Endodermal cell (in vitro differentiated cells): ENCODE measurements around the gene SRSF7. TPM values are rescaled to one million over a fixed set of nuclear protein-coding genes. Genes with fewer than 3 reads are reported as not detected.

Experiments
- DNase-seq: peaks from one replicate; pipeline ENCODE4 v3.0.0-alpha.2; 2017
- H3K27ac ChIP-seq: 2 replicates; pipeline ENCODE4 v1.5.1; 2013; ENCODE audit warnings: mild to moderate bottlenecking, low read depth, low read length, moderate library complexity
- H3K27me3 ChIP-seq: 2 replicates; pipeline ENCODE4 v1.6.1; 2013; ENCODE audit warnings: mild to moderate bottlenecking, low read length, moderate library complexity; ENCODE audit not compliant: insufficient read depth, control insufficient read depth, poor library complexity, severe bottlenecking
- H3K36me3 ChIP-seq: 2 replicates; pipeline ENCODE4 v1.7.0; 2013; ENCODE audit warnings: mild to moderate bottlenecking, low read length, moderate library complexity; ENCODE audit not compliant: control insufficient read depth, insufficient read depth
- H3K4me1 ChIP-seq: one replicate; pipeline ENCODE4 v1.7.0; 2013; ENCODE audit warnings: low read length; ENCODE audit not compliant: control insufficient read depth, insufficient read depth
- H3K4me3 ChIP-seq: 2 replicates; pipeline ENCODE4 v1.5.1; 2013; ENCODE audit warnings: mild to moderate bottlenecking, low read length, moderate library complexity
- H3K9ac ChIP-seq: 2 replicates; pipeline ENCODE4 v1.6.1; 2013; ENCODE audit warnings: mild to moderate bottlenecking, low read length, moderate library complexity; ENCODE audit not compliant: poor library complexity, severe bottlenecking; ENCODE audit errors: extremely low read depth
- H3K9me3 ChIP-seq: 2 replicates; pipeline ENCODE4 v1.6.1; 2013; ENCODE audit warnings: mild to moderate bottlenecking, low read length, moderate library complexity; ENCODE audit not compliant: control insufficient read depth
- H3K27ac Mint-ChIP-seq: 2 replicates; pipeline ENCODE4 v1.8.0; 2020; ENCODE audit warnings: mixed read lengths
- H3K27me3 Mint-ChIP-seq: 2 replicates; pipeline ENCODE4 v1.8.0; 2021; ENCODE audit warnings: mild to moderate bottlenecking, mixed read lengths; ENCODE audit not compliant: insufficient read depth
- H3K36me3 Mint-ChIP-seq: 2 replicates; pipeline ENCODE4 v1.8.0; 2020; ENCODE audit warnings: low read depth, mixed read lengths
- H3K4me1 Mint-ChIP-seq: 2 replicates; pipeline ENCODE4 v1.8.0; 2020; ENCODE audit warnings: mixed read lengths
- H3K4me3 Mint-ChIP-seq: 2 replicates; pipeline ENCODE4 v1.8.0; 2020; ENCODE audit warnings: mild to moderate bottlenecking, moderate library complexity, mixed read lengths
- H3K9me3 Mint-ChIP-seq: 2 replicates; pipeline ENCODE4 v1.8.0; 2020; ENCODE audit warnings: mild to moderate bottlenecking, mixed read lengths
- WGBS, 2 experiments: methylation state at CpG; one replicate each; pipeline versions ENCODE4 v1.1.5 to v1.1.7; 2013; ENCODE audit warnings: missing lambda C conversion rate in 2 of 2, mixed read lengths in 1 of 2; ENCODE audit not compliant: insufficient coverage in 1 of 2, insufficient read length in 1 of 2; 5-methylcytosine and 5-hydroxymethylcytosine counted together
- total RNA-seq, 2 donors: library from RNA; stranded (reverse); fragmentation: NEBNext Ultra II Directional in 1 of 2; extraction: Animal tissue kit (Norgen Biotek cat#: 25700) in 1 of 2; gene quantifications; 2 replicates in 1 of 2; 3 replicates in 1 of 2; pipeline ENCODE4 v1.2.1, GENCODE V29; 2021
- TF ChIP-seq, protein P1 (sequence below): fragments of 200-600 bp; sonication (generic); conservative IDR thresholded peaks from 2 replicates; pipeline ENCODE4 v1.5.0; 2021; ENCODE audit warnings: antibody characterized with exemption, mild to moderate bottlenecking

Gene SRSF7
- total RNA-seq, 2 donors from 2014 or later = 306 to 332 TPM

DNA sequence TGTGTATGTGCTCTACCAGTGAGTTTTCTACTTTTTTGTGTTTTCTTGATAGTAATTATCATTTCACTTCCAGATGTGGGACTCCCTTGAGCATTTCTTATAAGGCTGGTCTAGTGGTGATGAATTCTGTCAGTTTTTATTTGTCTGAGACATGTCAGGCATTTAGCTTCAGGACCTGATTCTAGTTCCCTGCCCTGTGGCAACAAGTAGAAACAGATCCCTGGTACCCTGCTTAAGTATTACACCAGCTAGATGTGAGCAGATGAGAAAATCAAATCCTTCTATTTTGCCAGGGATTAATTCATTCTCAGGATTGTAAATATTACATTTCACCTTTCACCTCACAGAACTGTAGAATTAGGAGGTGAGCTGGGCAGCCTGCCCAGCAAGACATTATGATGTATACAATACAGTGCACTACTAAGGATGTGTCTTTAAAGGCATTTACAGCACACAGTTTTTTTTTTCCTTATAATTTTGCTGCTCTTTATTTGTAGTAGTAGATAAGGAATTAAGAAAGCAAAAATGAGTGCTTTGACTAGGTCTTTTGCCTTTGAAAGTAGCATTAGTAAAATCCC lies 50.2 kb downstream of the SRSF7 start:
- Histone ChIP-seq H3K4me1 (no peaks in the 10 kb centered on the region), H3K9me3 (no peaks in the 10 kb centered on the region), H3K36me3 (no peaks in the 10 kb centered on the region), H3K27ac (no peak overlapping the region), H3K27me3 (no peaks in the 10 kb centered on the region), H3K9ac (no peak overlapping the region), H3K4me3 (no peak overlapping the region)
- TF ChIP-seq, protein P1, sequence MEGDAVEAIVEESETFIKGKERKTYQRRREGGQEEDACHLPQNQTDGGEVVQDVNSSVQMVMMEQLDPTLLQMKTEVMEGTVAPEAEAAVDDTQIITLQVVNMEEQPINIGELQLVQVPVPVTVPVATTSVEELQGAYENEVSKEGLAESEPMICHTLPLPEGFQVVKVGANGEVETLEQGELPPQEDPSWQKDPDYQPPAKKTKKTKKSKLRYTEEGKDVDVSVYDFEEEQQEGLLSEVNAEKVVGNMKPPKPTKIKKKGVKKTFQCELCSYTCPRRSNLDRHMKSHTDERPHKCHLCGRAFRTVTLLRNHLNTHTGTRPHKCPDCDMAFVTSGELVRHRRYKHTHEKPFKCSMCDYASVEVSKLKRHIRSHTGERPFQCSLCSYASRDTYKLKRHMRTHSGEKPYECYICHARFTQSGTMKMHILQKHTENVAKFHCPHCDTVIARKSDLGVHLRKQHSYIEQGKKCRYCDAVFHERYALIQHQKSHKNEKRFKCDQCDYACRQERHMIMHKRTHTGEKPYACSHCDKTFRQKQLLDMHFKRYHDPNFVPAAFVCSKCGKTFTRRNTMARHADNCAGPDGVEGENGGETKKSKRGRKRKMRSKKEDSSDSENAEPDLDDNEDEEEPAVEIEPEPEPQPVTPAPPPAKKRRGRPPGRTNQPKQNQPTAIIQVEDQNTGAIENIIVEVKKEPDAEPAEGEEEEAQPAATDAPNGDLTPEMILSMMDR = no peak
- no peak overlapping the region for H3K27ac Mint-ChIP-seq
- no peaks in the 10 kb centered on the region for H3K27me3 Mint-ChIP-seq
- H3K4me1 Mint-ChIP-seq = peaks cover 3% of the 10 kb centered on the region
- H3K36me3 Mint-ChIP-seq = peaks cover 10% of the 10 kb centered on the region
- no peak for DNase-seq
- H3K9me3 Mint-ChIP-seq = no peaks in the 10 kb centered on the region
- no peak overlapping the region for H3K4me3 Mint-ChIP-seq

DNA sequence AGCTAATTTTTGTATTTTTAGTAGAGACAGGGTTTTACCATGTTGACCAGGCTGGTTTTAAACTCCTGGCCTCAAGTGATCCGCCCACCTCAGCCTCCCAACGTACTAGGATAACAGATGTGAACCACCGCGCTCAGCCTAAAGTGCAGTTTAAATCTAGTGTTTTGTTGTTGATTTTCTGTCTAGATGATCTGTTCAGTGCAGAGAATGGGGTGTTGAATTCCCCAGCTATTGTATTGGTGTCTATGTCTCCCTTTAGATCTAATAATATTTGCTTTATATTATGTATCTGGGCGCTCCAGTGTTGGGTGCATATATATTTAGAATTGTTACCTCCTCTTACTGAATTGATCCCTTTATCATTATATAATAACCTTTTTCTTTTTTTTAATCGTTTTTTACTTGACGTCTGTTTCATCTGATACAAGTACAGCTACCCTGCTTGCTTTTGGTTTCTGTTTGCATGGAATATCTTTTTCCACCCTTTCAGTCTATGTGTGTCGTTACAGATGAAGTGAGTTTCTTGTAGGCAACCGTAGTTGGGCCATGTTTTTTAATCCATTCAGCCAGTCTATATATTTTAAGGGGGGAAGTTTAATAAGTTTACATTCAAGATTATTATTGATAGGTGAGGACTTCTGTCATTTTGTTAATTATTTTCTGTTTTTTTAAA lies 50.9 kb downstream of the SRSF7 start:
- TF ChIP-seq, protein P1 = no peak
- Mint-ChIP-seq H3K27ac (no peak overlapping the region), H3K27me3 (no peaks in the 10 kb centered on the region), H3K36me3 (peaks cover 5% of the 10 kb centered on the region), H3K9me3 (no peaks in the 10 kb centered on the region), H3K4me3 (no peak overlapping the region), H3K4me1 (peaks cover 3% of the 10 kb centered on the region)
- no peaks in the 10 kb centered on the region for H3K9me3 ChIP-seq
- peaks cover 4% of the 10 kb centered on the region for H3K36me3 ChIP-seq
- no peak overlapping the region for H3K27ac ChIP-seq
- no peaks in the 10 kb centered on the region for H3K4me1 ChIP-seq
- no peaks in the 10 kb centered on the region for H3K27me3 ChIP-seq
- WGBS, 2 experiments = 89 to 93% methylated on average over 6 to 8 of the region's 9 CpGs
- no peak overlapping the region for H3K4me3 ChIP-seq
- DNase-seq = no peak
- H3K9ac ChIP-seq = no peak overlapping the region

DNA sequence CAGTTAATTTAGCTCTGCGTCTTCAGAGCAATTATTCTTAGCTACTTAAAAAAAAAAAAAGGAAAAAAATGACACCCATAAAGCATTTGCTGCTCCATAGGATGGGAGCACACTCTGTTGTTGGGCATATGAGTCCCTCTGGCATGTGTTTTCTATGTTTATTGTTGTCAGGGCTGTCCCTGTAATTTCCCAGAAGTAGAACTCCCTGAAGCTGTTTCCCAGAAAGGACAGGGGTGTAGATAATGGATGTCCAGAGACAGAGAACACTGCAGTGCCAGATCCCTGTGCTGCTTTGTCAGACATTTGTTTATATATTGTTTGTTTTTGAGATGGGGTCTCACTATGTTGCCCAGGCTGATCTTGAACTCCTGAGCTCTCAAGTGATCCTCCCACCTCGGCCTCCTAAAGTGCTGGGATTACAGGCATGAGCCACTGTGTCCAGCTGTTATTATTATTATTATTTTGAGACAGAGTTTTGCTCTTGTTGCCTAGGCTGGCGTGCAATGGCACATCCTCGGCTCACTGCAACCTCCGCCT lies 52.6 kb downstream of the SRSF7 start:
- no peak for DNase-seq
- no peaks in the 10 kb centered on the region for H3K9me3 Mint-ChIP-seq
- no peaks in the 10 kb centered on the region for H3K27me3 ChIP-seq
- H3K27ac ChIP-seq = no peak overlapping the region
- H3K9ac ChIP-seq = no peak overlapping the region
- 95 to 96% methylated on average over 4 to 5 of the region's 5 CpGs for WGBS, 2 experiments
- TF ChIP-seq, protein P1 = no peak
- H3K27me3 Mint-ChIP-seq = no peaks in the 10 kb centered on the region
- peaks cover 3% of the 10 kb centered on the region for H3K4me1 Mint-ChIP-seq
- no peaks in the 10 kb centered on the region for H3K4me1 ChIP-seq
- H3K4me3 Mint-ChIP-seq = no peak overlapping the region
- H3K27ac Mint-ChIP-seq = no peak overlapping the region
- H3K36me3 ChIP-seq = peaks cover 6% of the 10 kb centered on the region
- H3K4me3 ChIP-seq = no peak overlapping the region
- peaks cover 3% of the 10 kb centered on the region for H3K36me3 Mint-ChIP-seq
- H3K9me3 ChIP-seq = no peaks in the 10 kb centered on the region
